Eye (tissue), 1 donor: ENCODE results near the gene KCNB1.
"Not testable (repeated sequence)": the region's sequence is repeated elsewhere in the genome, so short reads cannot be mapped to it uniquely, and the experiment has no call there.

Experiments
- DNase-seq: peaks from one replicate; pipeline ENCODE4 v3.0.0-alpha.2; 2015

Gene KCNB1

GRCh38 chr20:49432550-49432949, 49.9 kb downstream of the KCNB1 start:
- DNase-seq: no peak

- no peak for DNase-seq
These were observed 51.1 kb downstream of the KCNB1 start for GRCh38 chr20:49431329-49431728.

- no peak for DNase-seq
These were observed 52.1 kb downstream of the KCNB1 start for GRCh38 chr20:49430320-49430719.

- DNase-seq: no peak
These were observed 54.5 kb downstream of the KCNB1 start for GRCh38 chr20:49427751-49428518.

- DNase-seq: no peak
These were observed 55.6 kb downstream of the KCNB1 start for GRCh38 chr20:49426873-49427272.

GRCh38 chr20:49426395-49426794, 56.1 kb downstream of the KCNB1 start:
- DNase-seq: no peak

- DNase-seq: peak; percentile 63
These were observed 57.9 kb downstream of the KCNB1 start for GRCh38 chr20:49424536-49424935.

- no peak for DNase-seq
These were observed 60.3 kb downstream of the KCNB1 start for GRCh38 chr20:49422161-49422560.

GRCh38 chr20:49420811-49421295, 61.6 kb downstream of the KCNB1 start:
- DNase-seq: no peak

- no peak for DNase-seq
These were observed 62.2 kb downstream of the KCNB1 start for GRCh38 chr20:49420292-49420691.

GRCh38 chr20:49419785-49420184, 62.7 kb downstream of the KCNB1 start:
- no peak for DNase-seq

- no peak for DNase-seq
These were observed 63.7 kb downstream of the KCNB1 start for GRCh38 chr20:49418809-49419208.

GRCh38 chr20:49417843-49418555, 64.5 kb downstream of the KCNB1 start:
- DNase-seq: no peak

GRCh38 chr20:49415668-49416044, 66.8 kb downstream of the KCNB1 start:
- DNase-seq: no peak

GRCh38 chr20:49415005-49415667, 67.3 kb downstream of the KCNB1 start:
- DNase-seq: no peak

- DNase-seq: no peak
These were observed 68.8 kb downstream of the KCNB1 start for GRCh38 chr20:49413677-49414076.

- DNase-seq: no peak
These were observed 69.5 kb downstream of the KCNB1 start for GRCh38 chr20:49412953-49413352.

- DNase-seq: peak; percentile 17
These were observed 70.2 kb downstream of the KCNB1 start for GRCh38 chr20:49412254-49412653.

GRCh38 chr20:49411221-49411925, 71.1 kb downstream of the KCNB1 start:
- peak; percentile 57 for DNase-seq

- DNase-seq: not testable (repeated sequence)
These were observed 72.4 kb downstream of the KCNB1 start for GRCh38 chr20:49409975-49410621.

GRCh38 chr20:49409302-49409974, 73.0 kb downstream of the KCNB1 start:
- DNase-seq: no peak
